WTC11 (cell line): Measurements from ENCODE around the gene LARP4B. TPM values are rescaled to one million over a fixed set of nuclear protein-coding genes. Genes with fewer than 3 reads are reported as not detected.

ENCODE experiments used
- ATAC-seq: fragments of 200-7000 bp; cut with Tn5 transposase; 2 replicates; pipeline ENCODE4 v1.10.0; 2021; ENCODE audit warnings: mild to moderate bottlenecking, moderate library complexity
- CTCF ChIA-PET: fragments of 300-600 bp; sonication (Branson Sonifier 250); formaldehyde crosslinking; loops from one replicate; lab custom pipeline; 2021; ENCODE audit warnings: antibody characterized with exemption; lab: Charles Lee
- POLR2A ChIA-PET: fragments of 350-600 bp; sonication (Branson Sonifier 250); formaldehyde crosslinking; loops from one replicate; lab custom pipeline; 2021; ENCODE audit warnings: antibody characterized with exemption; lab: Charles Lee
- DNase-seq: peaks from one replicate; pipeline ENCODE4 v3.0.0; 2021; ENCODE audit warnings: low spot score
- H3K27ac Mint-ChIP-seq: 2 replicates; pipeline ENCODE4 v1.8.0; 2021; ENCODE audit warnings: mixed read lengths
- H3K27me3 Mint-ChIP-seq: 2 replicates; pipeline ENCODE4 v1.8.0; 2021; ENCODE audit warnings: low read depth, mild to moderate bottlenecking, moderate library complexity, mixed read lengths
- H3K36me3 Mint-ChIP-seq: 2 replicates; pipeline ENCODE4 v1.8.0; 2021; ENCODE audit warnings: mixed read lengths
- H3K4me1 Mint-ChIP-seq: 2 replicates; pipeline ENCODE4 v1.8.0; 2022; ENCODE audit warnings: mixed read lengths
- H3K4me3 Mint-ChIP-seq: 2 replicates; pipeline ENCODE4 v1.8.0; 2021; ENCODE audit warnings: mild to moderate bottlenecking, moderate library complexity, mixed read lengths
- H3K9me3 Mint-ChIP-seq: 2 replicates; pipeline ENCODE4 v1.8.0; 2021; ENCODE audit warnings: mixed read lengths
- AR ChIP-seq: fragments of 250-450 bp; sonication (Bioruptor Pico); IDR thresholded peaks from 2 replicates; pipeline ENCODE4 v1.9.0; 2021; ENCODE audit warnings: mild to moderate bottlenecking
- ARID4B ChIP-seq: sonication (generic); formaldehyde crosslinking; IDR thresholded peaks from 2 replicates; pipeline ENCODE4 v1.8.0; 2023; ENCODE audit warnings: missing genetic modification reagents, mild to moderate bottlenecking, borderline replicate concordance
- E2F4 ChIP-seq: sonication (generic); formaldehyde crosslinking; IDR thresholded peaks from 2 replicates; pipeline ENCODE4 v1.8.1; 2022; ENCODE audit warnings: low read depth, mild to moderate bottlenecking, moderate library complexity, missing genetic modification reagents, borderline replicate concordance
- FOXP4 ChIP-seq: sonication (generic); formaldehyde crosslinking; IDR thresholded peaks from 2 replicates; pipeline ENCODE4 v1.8.0; 2022; ENCODE audit warnings: mild to moderate bottlenecking, missing genetic modification reagents
- NFATC4 ChIP-seq: fragments of 250-450 bp; sonication (Bioruptor Pico); IDR thresholded peaks from 2 replicates; pipeline ENCODE4 v1.9.0; 2021; ENCODE audit warnings: mild to moderate bottlenecking
- NR3C1 ChIP-seq: sonication (generic); formaldehyde crosslinking; conservative IDR thresholded peaks from 2 replicates; pipeline ENCODE4 v1.8.1; 2023; ENCODE audit warnings: low read depth, mild to moderate bottlenecking, missing genetic modification reagents
- OVOL2 ChIP-seq: fragments of 250-450 bp; sonication (Bioruptor Pico); IDR thresholded peaks from 2 replicates; pipeline ENCODE4 v1.9.0; 2021; ENCODE audit warnings: mild to moderate bottlenecking, borderline replicate concordance
- ZSCAN18 ChIP-seq: fragments of 250-450 bp; sonication (Bioruptor Pico); IDR thresholded peaks from 2 replicates; pipeline ENCODE4 v2.1.2; 2022; ENCODE audit warnings: mild to moderate bottlenecking, moderate library complexity
- total RNA-seq: library from RNA; stranded (reverse); gene quantifications from 3 replicates; pipeline ENCODE4 v1.2.3, GENCODE V29; 2021

The LARP4B gene
- total RNA-seq, 1 experiment from 2014 or later, result 87.1 TPM

GRCh38 chr10:846126-846685 is 85.3 kb downstream of the LARP4B start (continued):
- TF ChIP-seq ARID4B (CRISPR knock-in tag) (no peak), OVOL2 (CRISPR knock-in tag) (no peak), NFATC4 (no peak), AR (no peak), NR3C1 (CRISPR knock-in tag) (no peak), ZSCAN18 (CRISPR knock-in tag) (no peak), E2F4 (CRISPR knock-in tag) (no peak)

- TF ChIP-seq AR (no peak), ARID4B (CRISPR knock-in tag) (no peak), FOXP4 (no peak)
- Mint-ChIP-seq H3K4me1 (no peaks in the 10 kb centered on the region), H3K36me3 (peaks cover 35% of the 10 kb centered on the region), H3K27ac (no peak overlapping the region), H3K27me3 (no peaks in the 10 kb centered on the region), H3K9me3 (peaks cover 10% of the 10 kb centered on the region), H3K4me3 (no peak overlapping the region)
- ChIA-PET POLR2A (no interaction called here), CTCF (no interaction called here)
- no peak for DNase-seq
- ATAC-seq, result no peak
These were observed 86.0 kb downstream of the LARP4B start for GRCh38 chr10:845526-845925.
